WTC11 (cell line): ENCODE measurements around the gene GOLGA2. TPM values are rescaled to one million over a fixed set of nuclear protein-coding genes. Genes with fewer than 3 reads are reported as not detected.

ENCODE experiments used
- ATAC-seq: fragments of 200-7000 bp; cut with Tn5 transposase; 2 replicates; pipeline ENCODE4 v1.10.0; 2021; ENCODE audit warnings: mild to moderate bottlenecking, moderate library complexity
- CTCF ChIA-PET: fragments of 300-600 bp; sonication (Branson Sonifier 250); formaldehyde crosslinking; loops from one replicate; lab custom pipeline; 2021; ENCODE audit warnings: antibody characterized with exemption; lab: Charles Lee
- POLR2A ChIA-PET: fragments of 350-600 bp; sonication (Branson Sonifier 250); formaldehyde crosslinking; loops from one replicate; lab custom pipeline; 2021; ENCODE audit warnings: antibody characterized with exemption; lab: Charles Lee
- DNase-seq: peaks from one replicate; pipeline ENCODE4 v3.0.0; 2021; ENCODE audit warnings: low spot score
- H3K27ac Mint-ChIP-seq: 2 replicates; pipeline ENCODE4 v1.8.0; 2021; ENCODE audit warnings: mixed read lengths
- H3K27me3 Mint-ChIP-seq: 2 replicates; pipeline ENCODE4 v1.8.0; 2021; ENCODE audit warnings: low read depth, mild to moderate bottlenecking, moderate library complexity, mixed read lengths
- H3K36me3 Mint-ChIP-seq: 2 replicates; pipeline ENCODE4 v1.8.0; 2021; ENCODE audit warnings: mixed read lengths
- H3K4me1 Mint-ChIP-seq: 2 replicates; pipeline ENCODE4 v1.8.0; 2022; ENCODE audit warnings: mixed read lengths
- H3K4me3 Mint-ChIP-seq: 2 replicates; pipeline ENCODE4 v1.8.0; 2021; ENCODE audit warnings: mild to moderate bottlenecking, moderate library complexity, mixed read lengths
- H3K9me3 Mint-ChIP-seq: 2 replicates; pipeline ENCODE4 v1.8.0; 2021; ENCODE audit warnings: mixed read lengths
- AR ChIP-seq: fragments of 250-450 bp; sonication (Bioruptor Pico); IDR thresholded peaks from 2 replicates; pipeline ENCODE4 v1.9.0; 2021; ENCODE audit warnings: mild to moderate bottlenecking
- ATF1 ChIP-seq: sonication (generic); formaldehyde crosslinking; IDR thresholded peaks from 2 replicates; pipeline ENCODE4 v1.8.1; 2023; ENCODE audit warnings: mild to moderate bottlenecking, moderate library complexity, missing genetic modification reagents
- CBFB ChIP-seq: sonication (generic); formaldehyde crosslinking; IDR thresholded peaks from 2 replicates; pipeline ENCODE4 v1.8.1; 2022; ENCODE audit warnings: mild to moderate bottlenecking, low read depth, missing genetic modification reagents
- CREM ChIP-seq: sonication (generic); formaldehyde crosslinking; IDR thresholded peaks from 2 replicates; pipeline ENCODE4 v1.8.1; 2022; ENCODE audit warnings: mild to moderate bottlenecking, missing genetic modification reagents, moderate library complexity
- ETV6 ChIP-seq: sonication (generic); formaldehyde crosslinking; IDR thresholded peaks from 2 replicates; pipeline ENCODE4 v1.8.1; 2022; ENCODE audit warnings: mild to moderate bottlenecking, missing genetic modification reagents
- FOXJ3 ChIP-seq: sonication (generic); formaldehyde crosslinking; IDR thresholded peaks from 2 replicates; pipeline ENCODE4 v1.9.0; 2021; ENCODE audit warnings: missing genetic modification reagents, mild to moderate bottlenecking, borderline replicate concordance
- FOXK1 ChIP-seq: sonication (generic); formaldehyde crosslinking; IDR thresholded peaks from 2 replicates; pipeline ENCODE4 v1.8.0; 2022; ENCODE audit warnings: mild to moderate bottlenecking, moderate library complexity, missing genetic modification reagents
- IRF2 ChIP-seq: sonication (generic); formaldehyde crosslinking; IDR thresholded peaks from 2 replicates; pipeline ENCODE4 v1.8.0; 2022; ENCODE audit warnings: low read depth, missing genetic modification reagents, borderline replicate concordance
- JAZF1 ChIP-seq: fragments of 250-450 bp; sonication (Bioruptor Pico); IDR thresholded peaks from 2 replicates; pipeline ENCODE4 v1.9.0; 2021; ENCODE audit warnings: moderate library complexity, mild to moderate bottlenecking, inconsistent platforms
- NR1H2 ChIP-seq: sonication (generic); formaldehyde crosslinking; IDR thresholded peaks from 2 replicates; pipeline ENCODE4 v1.9.0; 2021; ENCODE audit warnings: mild to moderate bottlenecking, moderate library complexity, missing genetic modification reagents
- PRDM15 ChIP-seq: sonication (generic); formaldehyde crosslinking; IDR thresholded peaks from 2 replicates; pipeline ENCODE4 v1.8.0; 2022; ENCODE audit warnings: missing genetic modification reagents
- SOX15 ChIP-seq: fragments of 250-450 bp; sonication (Bioruptor Pico); IDR thresholded peaks from 2 replicates; pipeline ENCODE4 v1.9.0; 2021; ENCODE audit warnings: mild to moderate bottlenecking
- TEAD4 ChIP-seq: sonication (generic); formaldehyde crosslinking; IDR thresholded peaks from 2 replicates; pipeline ENCODE4 v1.8.0; 2022; ENCODE audit warnings: mild to moderate bottlenecking, missing genetic modification reagents
- USF1 ChIP-seq: sonication (generic); formaldehyde crosslinking; IDR thresholded peaks from 2 replicates; pipeline ENCODE4 v1.8.0; 2022; ENCODE audit warnings: mild to moderate bottlenecking, missing genetic modification reagents
- USF2 ChIP-seq: sonication (generic); formaldehyde crosslinking; IDR thresholded peaks from 2 replicates; pipeline ENCODE4 v1.8.1; 2023; ENCODE audit warnings: mild to moderate bottlenecking, missing genetic modification reagents, moderate library complexity
- ZNF232 ChIP-seq: sonication (generic); formaldehyde crosslinking; IDR thresholded peaks from 2 replicates; pipeline ENCODE4 v1.8.0; 2022; ENCODE audit warnings: mild to moderate bottlenecking, missing genetic modification reagents
- ZNF317 ChIP-seq: sonication (generic); formaldehyde crosslinking; IDR thresholded peaks from 2 replicates; pipeline ENCODE4 v1.8.1; 2023; ENCODE audit warnings: low read depth, mild to moderate bottlenecking, moderate library complexity, missing genetic modification reagents, borderline replicate concordance
- ZNF396 ChIP-seq: fragments of 250-450 bp; sonication (Bioruptor Pico); IDR thresholded peaks from 2 replicates; pipeline ENCODE4 v1.8.0; 2021; ENCODE audit warnings: mild to moderate bottlenecking, moderate library complexity, borderline replicate concordance
- ZNF425 ChIP-seq: fragments of 250-450 bp; sonication (Bioruptor Pico); conservative IDR thresholded peaks from 2 replicates; pipeline ENCODE4 v1.9.0; 2021; ENCODE audit warnings: mild to moderate bottlenecking
- total RNA-seq: library from RNA; stranded (reverse); gene quantifications from 3 replicates; pipeline ENCODE4 v1.2.3, GENCODE V29; 2021

Gene GOLGA2
- total RNA-seq, 1 experiment from 2014 or later, result 66.3 TPM

GRCh38 chr9:128298535-128299482 lies 23.0 kb upstream of the GOLGA2 start:
- Mint-ChIP-seq H3K4me3 (no peak overlapping the region), H3K27ac (peak overlapping the region; percentile 27), H3K27me3 (peaks cover 2% of the 10 kb centered on the region; the same call in 1 of the 2 replicates), H3K36me3 (no peaks in the 10 kb centered on the region), H3K9me3 (no peaks in the 10 kb centered on the region), H3K4me1 (no peaks in the 10 kb centered on the region)
- no peak for TF ChIP-seq CREM
- TF ChIP-seq JAZF1 (CRISPR knock-in tag), result no peak
- TF ChIP-seq IRF2 (CRISPR knock-in tag), result no peak
- TF ChIP-seq SOX15, result no peak
- TF ChIP-seq USF1 (CRISPR knock-in tag), result no peak
- no peak for TF ChIP-seq USF2 (CRISPR knock-in tag)
- TF ChIP-seq FOXK1 (CRISPR knock-in tag), result no peak
- TF ChIP-seq ZNF317, result no peak
- no peak for TF ChIP-seq NR1H2 (CRISPR knock-in tag)
- no peak for TF ChIP-seq ZNF425
- no peak for TF ChIP-seq ETV6 (CRISPR knock-in tag)
- TF ChIP-seq CBFB, result no peak
- no peak for TF ChIP-seq ATF1 (CRISPR knock-in tag)
- TF ChIP-seq ZNF232 (CRISPR knock-in tag), result no peak
- no peak for TF ChIP-seq FOXJ3 (CRISPR knock-in tag)
- no peak for TF ChIP-seq ZNF396
- TF ChIP-seq AR (CRISPR knock-in tag), result no peak
- TF ChIP-seq TEAD4, result no peak
- no peak for TF ChIP-seq PRDM15 (CRISPR knock-in tag)
- ChIA-PET POLR2A (interaction anchor here (0.5 kb wide), 1 partner anchor 391 kb away, joined by 5 read pairs; no protein-coding TSS in a partner anchor), CTCF (interaction anchor here (0.6 to 2.6 kb wide), 6 partner anchors 43 to 252 kb away, joined by 3 to 15 read pairs (median 5); partner anchors contain the start of gene CERCAM)
- no peak for ATAC-seq
- DNase-seq, result no peak
